Frontal cortex (tissue), 4 donors: ENCODE measurements around the gene AKR1E2. TPM values are rescaled to one million over a fixed set of nuclear protein-coding genes. Genes with fewer than 3 reads are reported as not detected.
"Not testable (repeated sequence)": the region's sequence is repeated elsewhere in the genome, so short reads cannot be mapped to it uniquely, and the experiment has no call there.

Source experiments
- DNase-seq, 2 donors: peaks; one replicate each; pipeline ENCODE4 v3.0.0; 2012; ENCODE audit warnings: low spot score in 2 of 2
- FAIRE-seq: peaks from 2 replicates; lab custom pipeline; 2012; peaks lifted over from hg19 to GRCh38; lab: Jason Lieb, UNC
- total RNA-seq: library from RNA; depleted of rRNA; stranded (reverse); fragments of >200 nt; gene quantifications from one replicate; pipeline ENCODE4 v1.2.3, GENCODE V29; 2014
- donor health status: control.
- donor health status: control.
- donor health status: control.

The AKR1E2 gene
- total RNA-seq, 1 donor from 2014 or later: 74.2 TPM

- FAIRE-seq (no peak), DNase-seq (no peak)
Observed at GRCh38 chr10:4812046-4812445, 14.0 kb upstream of the AKR1E2 start.

- FAIRE-seq: no peak
- DNase-seq: no peak
Observed at GRCh38 chr10:4813023-4813422, 13.0 kb upstream of the AKR1E2 start.

GRCh38 chr10:4813496-4813895 lies 12.5 kb upstream of the AKR1E2 start:
- no peak for FAIRE-seq
- DNase-seq: no peak

- FAIRE-seq, DNase-seq: not testable (repeated sequence)
Observed at GRCh38 chr10:4815646-4816180, 10.3 kb upstream of the AKR1E2 start.

GRCh38 chr10:4816966-4817365 lies 9.0 kb upstream of the AKR1E2 start:
- FAIRE-seq (no peak), DNase-seq (no peak)

- no peak for FAIRE-seq
Observed at GRCh38 chr10:4819067-4819466, 6.9 kb upstream of the AKR1E2 start.

GRCh38 chr10:4819707-4820106 lies 6.3 kb upstream of the AKR1E2 start:
- FAIRE-seq (no peak), DNase-seq (no peak)

More at GRCh38 chr10:4819067-4819466, 6.9 kb upstream of the AKR1E2 start:
- no peak for DNase-seq

- no peak for FAIRE-seq
Observed at GRCh38 chr10:4820804-4821401, 5.1 kb upstream of the AKR1E2 start.

GRCh38 chr10:4822208-4822607 lies 3.8 kb upstream of the AKR1E2 start:
- no peak for DNase-seq
- FAIRE-seq: no peak

More at GRCh38 chr10:4820804-4821401, 5.1 kb upstream of the AKR1E2 start:
- no peak for DNase-seq

GRCh38 chr10:4824791-4825310 lies 1.2 kb upstream of the AKR1E2 start:
- FAIRE-seq: no peak
- DNase-seq: no peak

- FAIRE-seq: no peak
- no peak for DNase-seq
Observed at GRCh38 chr10:4825456-4825867, 545 bp upstream of the AKR1E2 start.

GRCh38 chr10:4826792-4827324 lies 851 bp downstream of the AKR1E2 start:
- no peak for FAIRE-seq
- no peak for DNase-seq

GRCh38 chr10:4828005-4828404 lies 2.0 kb downstream of the AKR1E2 start:
- no peak for DNase-seq
- FAIRE-seq: no peak

- FAIRE-seq: no peak
- no peak for DNase-seq
Observed at GRCh38 chr10:4830551-4830950, 4.5 kb downstream of the AKR1E2 start.

- FAIRE-seq (no peak), DNase-seq (no peak)
Observed at GRCh38 chr10:4831091-4831490, 5.1 kb downstream of the AKR1E2 start.

- DNase-seq (no peak), FAIRE-seq (no peak)
Observed at GRCh38 chr10:4833286-4833685, 7.3 kb downstream of the AKR1E2 start.

- FAIRE-seq (no peak), DNase-seq (no peak)
Observed at GRCh38 chr10:4834898-4835405, 8.9 kb downstream of the AKR1E2 start.

- DNase-seq (no peak), FAIRE-seq (no peak)
Observed at GRCh38 chr10:4835494-4835918, 9.5 kb downstream of the AKR1E2 start.

- DNase-seq (no peak), FAIRE-seq (no peak)
Observed at GRCh38 chr10:4836416-4836969, 10.5 kb downstream of the AKR1E2 start.

- DNase-seq: no peak
Observed at GRCh38 chr10:4837551-4837950, 11.5 kb downstream of the AKR1E2 start.

GRCh38 chr10:4838743-4839142 lies 12.7 kb downstream of the AKR1E2 start:
- no peak for DNase-seq
- no peak for FAIRE-seq

More at GRCh38 chr10:4837551-4837950, 11.5 kb downstream of the AKR1E2 start:
- no peak for FAIRE-seq
